ENCODE data around the gene MAD2L1.

- TF ChIP-seq CTCF (IDR thresholded peaks at IDR 0.05; ENCODE audit: insufficient read depth, low read depth, low read length) (no peak), EZH2 (IDR thresholded peaks at IDR 0.05; ENCODE audit: insufficient read depth, low read length) (no peak)
Observed at GRCh38 chr4:120070196-120070595, 3.5 kb upstream of the MAD2L1 start.
